NCI-H345 treated with DMSO at 0.1 percent for 48 hours (cell line): Measurements from ENCODE around the gene GPSM1.

Source experiments
- DNase-seq: peaks from one replicate; lab custom pipeline; 2025; ENCODE audit not compliant: unreplicated experiment; lab: John Stamatoyannopoulos, UW

The GPSM1 gene

GRCh38 chr9:136303825-136304416 is 23.4 kb upstream of the GPSM1 start, which contains the start of gene CCDC187:
Gene CCDC187, minus strand, starts transcription at chr9:136304094. Its CDS starts 264 bp downstream, at chr9:136303830.
- DNase-seq, result no peak

- DNase-seq, result no peak
Measured at GRCh38 chr9:136304456-136304855, 22.9 kb upstream of the GPSM1 start.

GRCh38 chr9:136304981-136305380 is 22.4 kb upstream of the GPSM1 start:
- DNase-seq, result no peak

- DNase-seq, result no peak
Measured at GRCh38 chr9:136305804-136306203, 21.5 kb upstream of the GPSM1 start.

- DNase-seq, result no peak
Measured at GRCh38 chr9:136306211-136307208, 20.8 kb upstream of the GPSM1 start.

GRCh38 chr9:136307215-136307750 is 20.1 kb upstream of the GPSM1 start:
- no peak for DNase-seq

GRCh38 chr9:136308006-136308701 is 19.2 kb upstream of the GPSM1 start:
- DNase-seq, result no peak

GRCh38 chr9:136308702-136309053 is 18.7 kb upstream of the GPSM1 start:
- DNase-seq, result no peak

GRCh38 chr9:136309101-136309801 is 18.1 kb upstream of the GPSM1 start:
- peak; percentile 86 for DNase-seq

GRCh38 chr9:136309806-136310220 is 17.5 kb upstream of the GPSM1 start:
- no peak for DNase-seq

GRCh38 chr9:136310273-136311030 is 16.9 kb upstream of the GPSM1 start:
- DNase-seq, result peak; percentile 28

GRCh38 chr9:136311051-136312008 is 16.0 kb upstream of the GPSM1 start:
- DNase-seq, result peak; percentile 75

GRCh38 chr9:136312009-136312375 is 15.3 kb upstream of the GPSM1 start:
- DNase-seq, result no peak

GRCh38 chr9:136312436-136312835 is 14.9 kb upstream of the GPSM1 start:
- DNase-seq, result peak; percentile 33

GRCh38 chr9:136313111-136314055 is 14.0 kb upstream of the GPSM1 start:
- no peak for DNase-seq

GRCh38 chr9:136314056-136314416 is 13.3 kb upstream of the GPSM1 start:
- no peak for DNase-seq

- DNase-seq, result no peak
Measured at GRCh38 chr9:136314944-136315343, 12.4 kb upstream of the GPSM1 start.

GRCh38 chr9:136316271-136316751 is 11.0 kb upstream of the GPSM1 start:
- DNase-seq, result no peak
